22Rv1 (cell line): ENCODE data around the gene OS9.

Source experiments
- H3K27ac ChIP-seq: fragments of 450-650 bp; 2 replicates; pipeline ENCODE4 v1.5.1; 2017
- ZFX ChIP-seq: fragments of 450-650 bp; IDR thresholded peaks from 2 replicates; pipeline ENCODE4 v1.6.1; 2017; ENCODE audit warnings: antibody characterized with exemption, borderline replicate concordance
- TF ChIP-seq, protein P1 (sequence below): fragments of 450-650 bp; IDR thresholded peaks from 2 replicates; pipeline ENCODE4 v1.5.1; 2017; ENCODE audit warnings: mild to moderate bottlenecking

The OS9 gene

DNA sequence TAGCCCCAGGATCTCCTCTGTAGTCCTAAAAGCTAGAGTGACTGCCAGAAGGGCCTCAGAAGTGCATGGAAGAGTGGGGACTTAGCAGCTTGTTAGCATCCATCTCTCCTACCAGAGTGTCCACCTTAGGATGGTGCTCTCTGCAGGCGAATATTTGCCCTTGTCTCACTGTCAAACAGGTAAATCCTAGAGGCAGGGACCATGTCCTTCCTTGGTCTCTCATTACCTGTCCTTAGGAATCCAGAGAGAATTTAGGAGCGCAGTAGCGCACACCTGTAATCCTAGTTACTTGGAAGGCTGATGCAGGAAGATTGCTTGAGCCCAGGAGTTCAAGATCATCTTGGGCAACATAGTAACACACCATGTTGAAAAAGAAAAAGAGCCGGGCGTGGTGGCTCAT lies 23.2 kb downstream of the OS9 start:
- no peak overlapping the region for H3K27ac ChIP-seq
- TF ChIP-seq, protein P1, sequence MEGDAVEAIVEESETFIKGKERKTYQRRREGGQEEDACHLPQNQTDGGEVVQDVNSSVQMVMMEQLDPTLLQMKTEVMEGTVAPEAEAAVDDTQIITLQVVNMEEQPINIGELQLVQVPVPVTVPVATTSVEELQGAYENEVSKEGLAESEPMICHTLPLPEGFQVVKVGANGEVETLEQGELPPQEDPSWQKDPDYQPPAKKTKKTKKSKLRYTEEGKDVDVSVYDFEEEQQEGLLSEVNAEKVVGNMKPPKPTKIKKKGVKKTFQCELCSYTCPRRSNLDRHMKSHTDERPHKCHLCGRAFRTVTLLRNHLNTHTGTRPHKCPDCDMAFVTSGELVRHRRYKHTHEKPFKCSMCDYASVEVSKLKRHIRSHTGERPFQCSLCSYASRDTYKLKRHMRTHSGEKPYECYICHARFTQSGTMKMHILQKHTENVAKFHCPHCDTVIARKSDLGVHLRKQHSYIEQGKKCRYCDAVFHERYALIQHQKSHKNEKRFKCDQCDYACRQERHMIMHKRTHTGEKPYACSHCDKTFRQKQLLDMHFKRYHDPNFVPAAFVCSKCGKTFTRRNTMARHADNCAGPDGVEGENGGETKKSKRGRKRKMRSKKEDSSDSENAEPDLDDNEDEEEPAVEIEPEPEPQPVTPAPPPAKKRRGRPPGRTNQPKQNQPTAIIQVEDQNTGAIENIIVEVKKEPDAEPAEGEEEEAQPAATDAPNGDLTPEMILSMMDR = no peak
- no peak for TF ChIP-seq ZFX

DNA sequence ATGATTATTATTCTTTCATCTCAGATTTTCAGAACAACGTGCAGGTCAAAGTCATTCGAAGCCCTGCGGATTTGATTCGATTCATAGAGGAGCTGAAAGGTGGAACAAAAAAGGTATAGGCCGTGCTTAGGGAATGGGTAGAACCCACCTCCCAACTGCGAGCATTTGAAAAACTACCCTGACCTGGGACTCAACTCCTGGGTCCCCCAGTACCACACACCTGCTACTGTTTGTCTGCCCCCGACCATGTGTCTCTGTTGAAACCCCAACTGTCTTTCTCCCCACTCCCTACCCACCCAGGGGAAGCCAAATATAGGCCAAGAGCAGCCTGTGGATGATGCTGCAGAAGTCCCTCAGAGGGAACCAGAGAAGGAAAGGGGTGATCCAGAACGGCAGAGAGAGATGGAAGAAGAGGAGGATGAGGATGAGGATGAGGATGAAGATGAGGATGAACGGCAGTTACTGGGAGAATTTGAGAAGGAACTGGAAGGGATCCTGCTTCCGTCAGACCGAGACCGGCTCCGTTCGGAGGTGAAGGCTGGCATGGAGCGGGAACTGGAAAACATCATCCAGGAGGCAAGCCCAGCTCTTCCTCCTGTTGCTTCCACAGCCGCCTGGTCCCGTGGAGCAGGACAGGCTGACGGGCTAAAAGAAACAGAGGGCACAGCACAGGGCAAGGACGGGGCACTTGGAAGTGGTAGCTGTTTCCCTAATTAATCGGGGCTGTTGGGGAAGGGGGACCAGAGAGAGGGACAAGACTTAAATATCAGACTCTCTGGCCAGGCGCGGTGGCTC lies 24.1 kb downstream of the OS9 start:
- no peak for TF ChIP-seq ZFX
- TF ChIP-seq, protein P1 = no peak
- H3K27ac ChIP-seq = 0 out of 2 replicates have a peak overlapping the region, but pooled peaks have one; percentile 52

DNA sequence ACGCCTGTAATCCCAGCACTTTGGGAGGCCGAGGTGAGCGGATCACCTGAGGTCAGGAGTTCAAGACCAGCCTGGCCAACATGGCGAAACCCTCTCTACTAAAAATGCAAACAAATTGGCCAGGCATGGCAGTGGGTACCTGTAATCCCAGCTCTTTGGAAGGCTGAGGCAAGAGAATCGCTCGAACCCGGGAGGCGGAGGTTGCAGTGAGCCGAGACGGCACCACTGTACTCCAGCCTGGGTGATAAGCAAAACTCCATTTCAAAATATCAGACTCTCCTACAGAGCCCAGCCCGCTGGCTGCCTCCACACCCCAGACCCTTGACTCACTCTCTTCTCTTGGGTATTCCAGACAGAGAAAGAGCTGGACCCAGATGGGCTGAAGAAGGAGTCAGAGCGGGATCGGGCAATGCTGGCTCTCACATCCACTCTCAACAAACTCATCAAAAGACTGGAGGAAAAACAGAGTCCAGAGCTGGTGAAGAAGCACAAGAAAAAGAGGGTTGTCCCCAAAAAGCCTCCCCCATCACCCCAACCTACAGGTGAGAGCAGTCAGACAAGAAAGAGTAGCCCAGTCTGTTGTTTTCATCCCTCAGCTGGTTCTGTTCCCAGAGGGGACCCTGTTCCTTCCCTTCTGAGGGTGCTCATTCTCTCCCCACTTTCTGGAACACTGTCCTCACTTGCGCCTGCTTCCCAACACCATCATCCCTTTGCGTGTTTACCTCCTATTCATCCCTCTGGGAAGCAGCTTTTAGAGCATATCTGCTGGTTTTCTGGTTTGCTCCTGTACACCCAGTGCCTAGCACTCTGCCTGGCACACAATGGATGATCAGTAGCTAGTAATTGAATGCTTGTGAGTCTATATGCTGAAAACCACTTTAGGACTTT lies 25.0 kb downstream of the OS9 start:
- H3K27ac ChIP-seq = peak overlapping the region; percentile 52; the same call in 1 of the 2 replicates
- no peak for TF ChIP-seq ZFX
- TF ChIP-seq, protein P1 = no peak

DNA sequence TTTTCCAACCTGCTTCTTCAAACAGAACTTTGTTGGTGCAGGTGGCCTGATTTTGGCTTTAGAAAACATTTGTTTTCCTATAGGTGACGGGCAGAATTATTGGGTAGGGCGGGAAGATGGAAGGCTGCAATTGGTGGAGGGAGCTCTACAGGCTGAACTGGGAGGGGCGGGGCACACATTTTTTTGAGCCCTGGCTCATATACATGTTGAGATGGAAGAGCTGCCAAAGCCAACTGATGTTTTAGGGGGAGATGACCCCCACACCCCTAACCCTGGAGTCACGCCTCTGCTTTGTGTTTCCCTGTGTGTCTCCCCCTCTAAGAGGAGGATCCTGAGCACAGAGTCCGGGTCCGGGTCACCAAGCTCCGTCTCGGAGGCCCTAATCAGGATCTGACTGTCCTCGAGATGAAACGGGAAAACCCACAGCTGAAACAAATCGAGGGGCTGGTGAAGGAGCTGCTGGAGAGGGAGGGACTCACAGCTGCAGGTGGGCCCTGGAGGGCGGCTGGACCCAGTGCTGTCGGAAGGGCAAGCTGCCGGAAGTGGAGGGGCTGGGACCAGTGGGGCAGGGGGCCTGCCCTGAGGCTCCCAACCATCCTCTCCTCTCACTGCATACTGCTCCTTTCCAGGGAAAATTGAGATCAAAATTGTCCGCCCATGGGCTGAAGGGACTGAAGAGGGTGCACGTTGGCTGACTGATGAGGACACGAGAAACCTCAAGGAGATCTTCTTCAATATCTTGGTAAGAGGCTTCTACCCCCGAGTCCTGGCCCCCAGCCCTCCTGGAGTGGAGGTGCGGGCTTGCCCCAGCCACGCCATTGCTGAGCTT lies 26.1 kb downstream of the OS9 start:
- H3K27ac ChIP-seq = peak overlapping the region; percentile 52
- TF ChIP-seq, protein P1 = no peak
- TF ChIP-seq ZFX = no peak

DNA sequence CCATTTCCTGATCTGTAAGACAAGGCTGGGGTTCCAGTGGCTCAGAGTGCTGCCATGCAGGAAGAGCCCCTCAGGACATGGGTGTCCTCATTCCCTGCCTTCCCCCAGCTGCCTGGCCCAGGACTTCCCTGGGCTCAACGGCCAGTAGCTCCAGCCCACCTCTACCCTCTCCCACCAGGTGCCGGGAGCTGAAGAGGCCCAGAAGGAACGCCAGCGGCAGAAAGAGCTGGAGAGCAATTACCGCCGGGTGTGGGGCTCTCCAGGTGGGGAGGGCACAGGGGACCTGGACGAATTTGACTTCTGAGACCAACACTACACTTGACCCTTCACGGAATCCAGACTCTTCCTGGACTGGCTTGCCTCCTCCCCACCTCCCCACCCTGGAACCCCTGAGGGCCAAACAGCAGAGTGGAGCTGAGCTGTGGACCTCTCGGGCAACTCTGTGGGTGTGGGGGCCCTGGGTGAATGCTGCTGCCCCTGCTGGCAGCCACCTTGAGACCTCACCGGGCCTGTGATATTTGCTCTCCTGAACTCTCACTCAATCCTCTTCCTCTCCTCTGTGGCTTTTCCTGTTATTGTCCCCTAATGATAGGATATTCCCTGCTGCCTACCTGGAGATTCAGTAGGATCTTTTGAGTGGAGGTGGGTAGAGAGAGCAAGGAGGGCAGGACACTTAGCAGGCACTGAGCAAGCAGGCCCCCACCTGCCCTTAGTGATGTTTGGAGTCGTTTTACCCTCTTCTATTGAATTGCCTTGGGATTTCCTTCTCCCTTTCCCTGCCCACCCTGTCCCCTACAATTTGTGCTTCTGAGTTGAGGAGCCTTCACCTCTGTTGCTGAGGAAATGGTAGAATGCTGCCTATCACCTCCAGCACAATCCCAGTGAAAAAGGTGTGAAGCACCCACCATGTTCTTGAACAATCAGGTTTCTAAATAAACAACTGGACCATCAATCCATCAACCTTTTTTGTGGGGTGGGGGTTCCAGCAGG lies 27.0 kb downstream of the OS9 start:
- TF ChIP-seq, protein P1 = no peak
- no peak for TF ChIP-seq ZFX
- H3K27ac ChIP-seq = peak overlapping the region; percentile 52

DNA sequence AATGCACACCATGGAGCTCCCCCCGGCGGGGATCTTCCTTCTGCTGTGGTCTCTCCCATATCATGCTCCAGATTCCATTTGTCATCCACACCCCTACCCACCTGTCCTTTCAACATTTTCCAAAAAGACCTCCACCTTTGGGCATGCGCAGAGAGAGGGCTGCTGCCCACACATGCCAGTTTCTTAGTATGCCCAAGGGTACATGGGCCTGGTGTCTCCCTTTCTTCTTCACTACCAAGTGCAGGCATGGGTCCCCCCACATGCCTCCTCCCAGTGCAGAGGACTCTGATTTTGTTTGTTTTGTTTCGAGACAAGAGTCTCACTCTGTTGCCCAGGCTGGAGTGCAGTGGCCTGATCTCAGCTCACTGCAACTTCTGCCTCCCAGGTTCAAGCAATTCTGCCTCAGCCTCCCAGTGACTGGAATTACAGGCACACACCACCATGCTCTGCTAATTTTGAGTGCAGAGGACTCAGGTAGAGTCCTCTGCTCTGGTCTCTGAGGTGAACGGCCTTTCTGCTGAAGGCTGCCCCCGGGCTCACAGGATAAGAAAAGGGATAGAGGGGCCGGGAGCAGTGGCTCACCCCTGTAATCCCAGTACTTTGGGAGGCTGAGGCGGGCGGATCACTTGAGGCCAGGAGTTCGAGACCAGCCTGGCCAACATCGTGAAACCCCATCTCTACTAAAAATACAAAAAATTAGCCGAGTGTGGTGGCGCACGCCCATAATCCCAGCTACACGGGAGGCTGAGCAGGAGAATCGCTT lies 28.1 kb downstream of the OS9 start:
- peak overlapping the region; percentile 52 for H3K27ac ChIP-seq
